ENCODE measurements around the gene TRPM2.

GRCh38 chr21:44408226-44408625, 54.8 kb downstream of the TRPM2 start:
- TF ChIP-seq CTCF (IDR thresholded peaks at IDR 0.05), result no peak
- no peak for TF ChIP-seq POLR2A (IDR thresholded peaks at IDR 0.05)

Measured in esophagus squamous epithelium (tissue), 4 donors.